ENCODE measurements around the gene CCDC92. TPM values are rescaled to one million over a fixed set of nuclear protein-coding genes. Genes with fewer than 3 reads are reported as not detected.
A peak's percentile ranks its signal among the peaks of the same experiment; 100 is the strongest.
"Not testable (repeated sequence)": the region's sequence is repeated elsewhere in the genome, so short reads cannot be mapped to it uniquely, and the experiment has no call there.

CCDC92 gene
- total RNA-seq, 1 donor, result 12.7 TPM

- DNase-seq (ENCODE audit: low read depth in 2 of 3, low spot score in 2 of 3), result peak in 1 of 3 donors; percentile 46
Measured at GRCh38 chr12:123912415-123913380, 59.9 kb downstream of the CCDC92 start.

DNA sequence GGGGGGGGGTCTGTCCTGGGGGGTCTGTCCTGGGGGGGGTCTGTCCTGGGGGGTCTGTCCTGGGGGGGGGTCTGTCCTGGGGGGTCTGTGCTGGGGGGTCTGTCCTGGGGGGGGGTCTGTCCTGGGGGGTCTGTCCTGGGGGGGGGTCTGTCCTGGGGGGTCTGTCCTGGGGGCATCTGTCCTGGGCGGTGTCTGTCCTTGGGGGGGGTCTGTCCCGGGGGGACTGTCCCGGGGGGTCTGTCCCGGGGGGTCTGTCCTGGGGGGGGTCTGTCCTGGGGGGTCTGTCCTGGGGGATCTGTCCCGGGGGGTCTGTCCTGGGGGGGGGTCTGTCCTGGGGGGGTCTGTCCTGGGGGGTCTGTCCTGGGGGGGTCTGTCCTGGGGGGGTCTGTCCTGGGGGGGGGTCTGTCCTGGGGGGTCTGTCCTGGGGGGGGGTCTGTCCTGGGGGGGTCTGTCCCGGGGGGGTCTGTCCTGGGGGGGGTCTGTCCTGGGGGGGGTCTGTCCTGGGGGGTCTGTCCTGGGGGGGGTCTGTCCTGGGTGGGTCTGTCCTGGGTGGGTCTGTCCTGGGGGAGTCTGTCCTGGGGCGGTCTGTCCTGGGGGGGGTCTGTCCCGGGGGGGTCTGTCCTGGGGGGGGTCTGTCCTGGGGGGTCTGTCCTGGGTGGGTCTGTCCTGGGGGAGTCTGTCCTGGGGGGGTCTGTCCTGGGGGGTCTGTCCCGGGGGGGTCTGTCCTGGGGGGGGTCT, 60.8 kb downstream of the CCDC92 start:
- DNase-seq (ENCODE audit: low read depth in 2 of 3, low spot score in 2 of 3), result not testable (repeated sequence)

- peak in 1 of 3 donors; percentile 35 for DNase-seq (ENCODE audit: low read depth in 2 of 3, low spot score in 2 of 3)
Measured at GRCh38 chr12:123910761-123911193, 61.9 kb downstream of the CCDC92 start.

- no peak for DNase-seq (ENCODE audit: low read depth in 2 of 3, low spot score in 2 of 3)
Measured at GRCh38 chr12:123910057-123910456, 62.6 kb downstream of the CCDC92 start.

- DNase-seq (ENCODE audit: low read depth in 2 of 3, low spot score in 2 of 3), result no peak
Measured at GRCh38 chr12:123908884-123909725, 63.5 kb downstream of the CCDC92 start.

- no peak for DNase-seq (ENCODE audit: low read depth in 2 of 3, low spot score in 2 of 3)
Measured at GRCh38 chr12:123907726-123908476, 64.7 kb downstream of the CCDC92 start.

GRCh38 chr12:123906711-123907420, 65.8 kb downstream of the CCDC92 start:
- DNase-seq (ENCODE audit: low read depth in 2 of 3, low spot score in 2 of 3), result no peak

- DNase-seq (ENCODE audit: low read depth in 2 of 3, low spot score in 2 of 3), result peak; percentile 54 to 82 (median 59)
Measured at GRCh38 chr12:123905319-123905925, 67.2 kb downstream of the CCDC92 start.

DNA sequence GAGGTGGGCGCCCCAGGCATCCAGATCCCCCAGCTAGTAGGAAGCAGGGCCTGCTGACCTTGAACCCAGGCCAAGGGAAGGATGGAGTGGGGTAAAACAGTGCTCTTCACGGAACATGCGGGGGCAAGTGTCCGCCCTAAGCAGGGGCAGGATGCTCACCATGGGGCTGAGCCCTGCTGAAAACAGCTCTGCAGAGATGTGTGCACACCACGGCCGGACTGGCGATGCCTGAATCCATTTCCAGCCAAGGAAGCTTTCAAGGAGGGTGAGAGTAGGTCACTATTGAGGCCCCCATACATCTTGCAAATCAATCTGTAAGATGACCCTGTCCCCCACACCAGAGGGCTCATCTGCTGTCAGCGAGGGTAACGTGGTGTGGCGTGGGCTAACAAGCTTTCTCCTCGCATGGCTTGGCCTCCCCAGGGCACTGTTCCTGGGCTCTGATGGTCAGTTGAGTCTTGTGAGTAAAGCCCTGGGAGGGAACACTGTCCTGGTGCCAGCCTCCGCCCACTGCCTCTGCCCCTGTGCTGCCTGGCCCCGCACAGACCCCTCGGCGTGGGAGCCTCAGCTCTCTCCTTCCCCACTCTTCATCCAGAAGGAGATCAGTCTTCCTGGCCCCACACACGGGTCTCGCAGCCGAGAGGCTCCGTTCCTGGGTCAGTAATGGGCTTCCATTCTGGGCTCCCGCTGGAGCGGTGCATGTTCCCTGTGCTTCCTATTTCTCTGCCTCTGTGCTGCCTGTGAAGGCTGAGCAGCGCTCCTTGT, 69.1 kb downstream of the CCDC92 start:
- no peak for DNase-seq (ENCODE audit: low read depth in 2 of 3, low spot score in 2 of 3)

DNA sequence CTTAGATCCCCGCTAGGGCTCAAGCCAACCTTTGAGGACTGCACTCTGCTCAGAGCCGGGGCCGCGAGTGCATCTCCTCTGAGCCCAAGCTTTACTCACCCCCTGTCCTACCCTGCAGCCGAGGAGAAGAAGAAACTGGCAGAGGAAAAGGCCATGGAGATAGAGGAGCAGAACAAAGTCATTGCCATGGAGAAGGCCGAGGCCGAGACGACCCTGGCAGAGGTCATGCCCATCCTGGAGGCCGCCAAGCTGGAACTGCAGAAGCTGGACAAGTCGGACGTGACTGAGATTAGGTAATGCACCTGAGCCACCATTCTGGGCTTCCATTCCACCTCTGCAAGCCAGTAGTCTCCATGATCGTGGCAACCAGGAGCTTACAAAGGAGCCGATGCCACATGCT, 69.8 kb downstream of the CCDC92 start:
- DNase-seq (ENCODE audit: low read depth in 2 of 3, low spot score in 2 of 3), result no peak

GRCh38 chr12:123900871-123901376, 71.7 kb downstream of the CCDC92 start:
- peak in 1 of 3 donors; percentile 49 for DNase-seq (ENCODE audit: low read depth in 2 of 3, low spot score in 2 of 3)

DNA sequence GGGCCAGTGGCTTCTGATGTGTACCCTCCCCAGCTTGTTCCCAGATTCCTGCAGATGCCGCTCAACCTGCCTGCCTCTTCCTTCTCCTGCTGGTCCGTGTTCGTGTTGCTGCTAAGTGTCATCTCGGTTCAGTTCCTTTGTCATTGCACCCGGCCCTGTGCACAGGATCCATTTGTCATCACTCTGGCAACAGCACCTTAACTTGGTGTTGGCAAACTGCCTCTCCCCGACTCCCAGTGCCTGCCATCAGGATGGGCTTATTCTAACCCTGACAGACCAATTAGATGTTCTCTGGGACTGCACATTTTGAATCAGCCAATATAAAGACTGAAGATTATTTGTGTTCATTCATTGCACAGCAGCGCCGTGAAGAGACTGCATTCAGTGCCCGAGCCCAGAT, 73.3 kb downstream of the CCDC92 start:
- no peak for DNase-seq (ENCODE audit: low read depth in 2 of 3, low spot score in 2 of 3)

DNA sequence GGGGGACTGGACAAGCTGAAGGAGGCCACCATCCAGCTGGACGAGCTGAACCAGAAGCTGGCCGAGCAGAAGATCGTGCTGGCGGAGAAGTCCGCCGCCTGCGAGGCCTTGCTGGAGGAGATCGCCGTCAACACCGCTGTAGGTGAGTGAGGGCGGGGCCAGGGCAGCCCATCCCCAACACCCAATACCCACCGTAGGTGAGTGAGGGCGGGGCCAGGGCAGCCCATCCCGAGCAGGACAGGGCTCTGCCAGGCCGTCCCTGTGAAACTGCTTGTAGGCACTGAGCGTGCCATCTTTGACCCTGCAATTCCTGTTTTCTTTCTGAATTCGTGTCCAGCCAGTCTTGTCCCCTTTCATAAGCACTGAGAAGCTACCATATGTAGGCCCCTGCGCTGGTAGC, 74.0 kb downstream of the CCDC92 start:
- DNase-seq (ENCODE audit: low read depth in 2 of 3, low spot score in 2 of 3), result no peak

DNA sequence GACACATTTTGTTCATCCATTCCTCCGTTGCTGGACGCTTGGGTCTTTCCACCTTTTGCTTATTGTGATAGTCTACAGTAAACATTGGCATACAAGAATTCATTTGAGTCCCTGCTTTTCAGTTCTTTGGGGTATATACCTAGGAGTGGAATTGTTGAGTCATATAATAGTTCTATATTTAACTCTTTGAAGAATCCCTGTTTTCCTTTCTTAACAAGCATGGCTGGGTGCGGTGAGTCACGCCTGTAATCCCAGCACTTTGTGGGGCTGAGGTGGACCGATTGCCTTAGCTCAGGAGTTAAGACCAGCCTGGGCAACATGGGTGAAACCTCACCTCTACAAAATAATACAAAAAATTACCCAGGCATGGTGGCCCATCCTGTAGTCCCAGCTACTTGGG, 75.4 kb downstream of the CCDC92 start:
- DNase-seq (ENCODE audit: low read depth in 2 of 3, low spot score in 2 of 3), result no peak

GRCh38 chr12:123896767-123897166, 75.9 kb downstream of the CCDC92 start:
- DNase-seq (ENCODE audit: low read depth in 2 of 3, low spot score in 2 of 3), result no peak

GRCh38 chr12:123895451-123895850, 77.2 kb downstream of the CCDC92 start:
- no peak for DNase-seq (ENCODE audit: low read depth in 2 of 3, low spot score in 2 of 3)

GRCh38 chr12:123894823-123895345, 77.7 kb downstream of the CCDC92 start:
- no peak for DNase-seq (ENCODE audit: low read depth in 2 of 3, low spot score in 2 of 3)

GRCh38 chr12:123893276-123893675, 79.4 kb downstream of the CCDC92 start:
- DNase-seq (ENCODE audit: low read depth in 2 of 3, low spot score in 2 of 3), result no peak
